ENCODE data around the gene KPNA6.

The KPNA6 gene

GRCh38 chr1:32219022-32219421 is 111.2 kb downstream of the KPNA6 start:
- DNase-seq (ENCODE audit: low spot score): no peak

- no peak for DNase-seq (ENCODE audit: low spot score)
These were observed 113.1 kb downstream of the KPNA6 start for GRCh38 chr1:32220746-32221580.

GRCh38 chr1:32221581-32221979 is 113.7 kb downstream of the KPNA6 start:
- no peak for DNase-seq (ENCODE audit: low spot score)

- DNase-seq (ENCODE audit: low spot score): peak; percentile 90
These were observed 114.3 kb downstream of the KPNA6 start, which contains the start of the genes EIF3I and TMEM234 for GRCh38 chr1:32221980-32222755. EIF3I (plus strand) TSS chr1:32222407; CDS start chr1:32222442, 35 bp downstream. TMEM234 (minus strand) TSS chr1:32222353; CDS start chr1:32222322, 31 bp downstream.

- DNase-seq (ENCODE audit: low spot score): no peak
These were observed 115.8 kb downstream of the KPNA6 start for GRCh38 chr1:32223683-32224082.

GRCh38 chr1:32224285-32224684 is 116.4 kb downstream of the KPNA6 start:
- DNase-seq (ENCODE audit: low spot score): no peak
